Hematopoietic multipotent progenitor cell treated with erythropoietin and hydrocortisone succinate and interleukin-3 and kit ligand, for 4 days (in vitro differentiated cells): Measurements from ENCODE around the gene BIVM.

Experiments
- DNase-seq: peaks from one replicate; pipeline ENCODE4 v3.0.0-alpha.2; 2015

BIVM gene

DNA sequence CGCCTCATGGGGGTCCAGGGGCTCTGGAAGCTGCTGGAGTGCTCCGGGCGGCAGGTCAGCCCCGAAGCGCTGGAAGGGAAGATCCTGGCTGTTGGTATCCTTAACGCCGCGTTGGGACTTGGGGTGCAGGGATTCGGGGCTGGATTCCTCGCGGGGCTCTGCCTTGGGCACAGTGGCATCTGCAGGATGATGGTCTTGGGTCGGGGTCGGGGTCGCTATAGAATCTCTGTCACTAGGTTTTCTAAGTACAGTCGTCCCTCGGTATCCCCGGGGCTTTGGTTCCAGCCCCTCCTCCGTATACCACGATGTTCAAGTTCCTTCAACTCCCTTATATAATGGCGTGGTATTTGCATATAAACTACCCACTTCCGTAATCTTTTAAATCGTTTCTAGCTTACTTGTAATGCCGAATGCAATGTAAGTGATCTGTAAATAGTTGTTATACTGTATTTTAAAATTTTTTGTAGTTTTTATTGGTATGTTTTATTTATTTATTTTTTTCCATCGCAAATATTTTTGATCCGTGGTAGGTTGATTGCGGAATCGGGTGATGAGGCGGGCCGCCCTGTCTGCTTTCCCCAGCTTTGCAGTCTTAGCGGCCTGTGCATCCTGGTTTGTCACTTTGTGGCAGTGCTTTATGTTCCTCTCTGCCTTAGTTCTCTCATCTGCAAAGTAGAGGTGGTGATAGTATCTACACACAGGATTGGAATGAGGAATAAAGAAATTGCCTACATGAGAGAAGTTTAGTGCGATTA is 47.5 kb downstream of the BIVM start:
- peak; percentile 82 for DNase-seq

DNA sequence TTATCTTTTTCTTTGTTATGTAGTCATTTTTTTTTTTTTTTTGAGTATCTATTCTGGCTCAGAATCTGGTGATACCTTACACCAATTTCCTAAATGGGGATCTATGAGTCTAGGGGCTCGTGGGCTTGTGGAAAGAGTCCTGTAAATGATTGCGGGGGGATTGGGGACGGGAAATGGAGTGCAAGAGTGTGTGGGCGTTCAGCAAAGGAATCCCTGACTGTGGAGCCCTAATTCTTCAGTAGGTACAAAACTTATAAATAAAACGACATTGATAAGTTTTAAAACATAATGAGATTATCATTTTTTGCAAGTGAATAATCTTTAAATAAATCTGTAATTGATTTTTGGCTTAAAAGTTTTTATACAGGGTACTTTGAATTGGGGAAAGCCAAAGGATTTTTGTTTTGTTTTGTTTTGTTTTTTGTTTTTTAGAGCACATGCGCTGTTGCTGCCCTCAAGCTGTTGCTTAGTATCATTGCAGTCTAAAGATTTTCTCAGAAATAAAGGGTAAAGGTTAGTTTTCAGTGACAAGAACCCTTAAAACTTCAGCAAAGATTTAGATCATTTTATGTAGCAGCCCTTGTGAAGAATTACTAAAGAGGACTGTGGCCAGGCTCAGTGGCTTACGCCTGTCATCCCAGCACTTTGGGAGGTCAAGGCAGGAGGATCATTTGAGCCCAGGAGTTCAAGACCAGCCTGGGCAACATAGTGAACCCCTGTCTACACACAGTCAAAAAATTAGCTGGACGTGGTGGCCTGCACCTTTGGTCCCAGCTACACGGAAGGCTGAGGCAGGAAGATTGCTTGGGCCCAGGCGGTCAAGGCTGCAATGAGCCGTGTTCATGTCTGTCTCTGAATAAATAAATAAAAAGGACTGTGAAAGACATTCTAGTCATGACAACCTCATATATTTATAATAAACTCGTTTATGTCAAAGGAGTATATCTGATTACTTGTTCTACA is 48.6 kb downstream of the BIVM start:
- DNase-seq, result peak; percentile 78

DNA sequence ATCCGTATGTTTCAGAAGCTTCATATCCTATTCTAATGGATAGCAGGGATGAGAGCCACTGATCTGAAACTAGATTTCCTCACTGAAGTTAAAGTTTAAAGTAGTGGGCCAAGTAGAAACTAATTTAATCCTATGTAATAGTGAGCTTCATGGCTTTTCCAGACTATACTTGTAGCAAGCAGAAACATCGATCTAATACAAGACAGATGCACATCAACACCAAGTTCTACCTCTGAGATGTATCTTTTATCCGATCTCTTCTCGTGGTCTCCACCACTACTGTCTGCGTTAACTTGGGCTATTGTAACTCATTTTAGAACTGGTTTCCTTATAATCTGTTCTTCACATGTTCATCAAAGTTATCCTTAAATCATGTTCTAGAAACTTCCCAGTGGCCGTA is 50.0 kb downstream of the BIVM start:
- DNase-seq, result peak; percentile 18

DNA sequence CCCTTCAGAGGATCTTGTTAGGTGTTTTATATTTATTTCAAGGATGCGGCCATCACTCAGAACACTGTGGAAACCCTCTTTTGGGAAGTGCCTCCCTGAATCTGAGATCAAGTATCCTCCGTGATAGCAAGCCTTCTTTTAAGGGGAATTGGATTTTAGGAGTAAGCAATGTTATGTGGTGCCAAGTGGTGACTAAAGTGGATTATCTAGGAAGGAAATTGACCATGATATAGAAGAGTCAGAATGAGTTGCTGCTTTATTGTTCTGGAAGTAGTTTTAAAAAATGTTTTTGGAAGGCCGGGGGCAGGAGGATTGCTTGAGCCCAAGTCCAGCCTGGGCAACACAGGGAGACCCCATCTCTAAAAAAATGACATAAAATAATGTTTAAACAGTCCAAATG is 53.6 kb downstream of the BIVM start:
- DNase-seq, result no peak

DNA sequence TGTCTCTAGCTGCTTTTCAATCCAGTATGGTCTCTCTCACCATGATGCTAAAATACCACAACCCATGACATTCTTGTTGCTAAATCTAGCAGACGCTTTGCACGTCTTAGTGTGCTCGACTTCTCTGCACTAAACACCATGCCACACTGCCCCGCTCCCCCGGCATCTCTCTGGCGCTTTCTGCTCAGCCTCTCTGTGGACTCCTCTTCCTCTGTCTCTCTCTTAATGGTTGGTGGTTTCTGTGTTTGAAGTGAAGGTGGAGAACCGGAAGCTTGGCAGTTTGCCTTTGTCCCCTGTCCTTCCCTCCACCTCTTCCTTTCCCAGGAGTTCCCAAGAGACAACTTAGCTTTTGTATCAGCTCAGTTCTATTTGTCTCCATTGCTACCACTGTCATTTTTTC is 55.8 kb downstream of the BIVM start:
- DNase-seq, result peak; percentile 32

DNA sequence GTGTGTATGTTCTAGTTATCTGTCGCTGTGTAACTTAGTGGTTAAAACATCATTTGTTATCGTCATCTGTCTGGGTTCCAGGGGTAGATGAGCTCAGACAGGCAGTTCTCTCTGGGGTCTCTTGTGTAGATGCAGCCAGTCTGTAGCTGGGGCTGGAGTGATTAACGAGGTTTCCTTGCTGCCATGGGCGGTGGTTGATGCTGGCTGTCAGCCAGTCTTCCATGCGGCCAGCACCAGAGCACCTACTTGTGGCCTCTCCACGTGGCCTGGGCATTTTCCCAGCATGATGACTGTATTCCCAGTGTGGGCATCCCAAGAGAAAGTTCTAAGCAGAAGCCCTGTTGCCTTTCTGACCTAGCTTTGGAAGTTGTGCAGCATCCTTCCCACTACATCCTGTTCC is 57.6 kb downstream of the BIVM start:
- DNase-seq, result peak; percentile 54

DNA sequence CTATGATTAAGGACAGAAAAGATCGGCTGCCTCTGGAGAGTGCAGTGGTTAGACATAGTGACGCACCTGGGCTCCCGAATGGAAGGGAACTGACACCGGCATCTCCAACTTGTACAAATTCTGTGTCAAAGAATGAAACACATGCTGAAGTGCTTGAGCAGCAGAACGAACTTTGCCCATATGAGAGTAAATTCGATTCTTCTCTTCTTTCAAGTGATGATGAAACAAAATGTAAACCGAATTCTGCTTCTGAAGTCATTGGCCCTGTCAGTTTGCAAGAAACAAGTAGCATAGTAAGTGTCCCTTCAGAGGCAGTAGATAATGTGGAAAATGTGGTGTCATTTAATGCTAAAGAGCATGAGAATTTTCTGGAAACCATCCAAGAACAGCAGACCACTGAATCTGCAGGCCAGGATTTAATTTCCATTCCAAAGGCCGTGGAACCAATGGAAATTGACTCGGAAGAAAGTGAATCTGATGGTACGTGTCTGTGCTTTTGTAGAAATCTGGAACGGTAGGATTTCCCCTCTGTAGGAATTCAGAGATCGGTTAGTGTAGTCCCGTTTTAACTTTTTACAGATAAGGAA is 63.8 kb downstream of the BIVM start:
- DNase-seq, result no peak

DNA sequence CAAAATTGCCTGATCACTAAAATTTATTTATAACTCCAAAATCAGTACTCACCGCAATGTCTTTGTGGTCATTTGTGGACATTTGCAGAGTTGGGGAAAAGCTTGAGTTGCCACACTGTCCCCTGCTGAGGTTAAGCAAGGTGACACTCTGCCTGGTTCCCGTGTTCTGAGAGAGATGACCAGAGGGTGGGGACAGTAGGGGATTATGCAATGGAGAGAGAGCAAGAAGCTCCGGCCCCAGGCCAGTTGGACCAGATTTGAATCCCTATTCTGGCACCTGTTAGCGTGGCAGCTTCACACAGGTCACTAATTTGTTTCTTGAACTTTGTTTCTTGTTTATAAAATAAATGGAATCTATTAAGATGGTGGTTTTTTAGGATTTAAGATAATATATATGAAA is 64.7 kb downstream of the BIVM start:
- DNase-seq, result no peak

DNA sequence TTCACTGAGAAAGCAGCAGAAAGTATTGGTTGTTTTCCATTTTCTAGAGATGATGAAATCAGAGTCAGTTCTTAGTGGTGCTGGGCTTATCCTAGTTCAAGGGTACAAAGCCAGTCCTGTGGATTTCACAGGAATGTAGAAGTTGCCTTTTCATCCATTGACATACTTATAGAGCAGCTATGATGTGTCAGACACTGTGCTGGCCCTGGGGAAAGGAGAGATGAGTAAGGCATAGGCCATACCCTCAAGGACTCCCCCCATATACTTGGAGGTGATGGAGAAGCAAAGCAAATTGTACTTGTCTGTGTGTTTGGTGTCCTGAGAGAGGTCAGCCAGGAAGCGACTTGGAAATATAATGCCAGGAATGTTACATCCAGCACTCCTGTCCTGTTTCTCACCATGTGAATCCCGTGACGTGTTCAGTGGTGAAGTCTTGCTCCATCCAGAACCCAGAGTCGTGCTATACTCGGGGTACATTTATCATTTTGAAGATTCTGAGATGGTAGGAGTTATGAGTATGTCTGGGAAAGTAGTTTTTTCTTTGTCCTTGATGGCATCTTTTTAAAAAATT is 69.5 kb downstream of the BIVM start:
- DNase-seq, result no peak

DNA sequence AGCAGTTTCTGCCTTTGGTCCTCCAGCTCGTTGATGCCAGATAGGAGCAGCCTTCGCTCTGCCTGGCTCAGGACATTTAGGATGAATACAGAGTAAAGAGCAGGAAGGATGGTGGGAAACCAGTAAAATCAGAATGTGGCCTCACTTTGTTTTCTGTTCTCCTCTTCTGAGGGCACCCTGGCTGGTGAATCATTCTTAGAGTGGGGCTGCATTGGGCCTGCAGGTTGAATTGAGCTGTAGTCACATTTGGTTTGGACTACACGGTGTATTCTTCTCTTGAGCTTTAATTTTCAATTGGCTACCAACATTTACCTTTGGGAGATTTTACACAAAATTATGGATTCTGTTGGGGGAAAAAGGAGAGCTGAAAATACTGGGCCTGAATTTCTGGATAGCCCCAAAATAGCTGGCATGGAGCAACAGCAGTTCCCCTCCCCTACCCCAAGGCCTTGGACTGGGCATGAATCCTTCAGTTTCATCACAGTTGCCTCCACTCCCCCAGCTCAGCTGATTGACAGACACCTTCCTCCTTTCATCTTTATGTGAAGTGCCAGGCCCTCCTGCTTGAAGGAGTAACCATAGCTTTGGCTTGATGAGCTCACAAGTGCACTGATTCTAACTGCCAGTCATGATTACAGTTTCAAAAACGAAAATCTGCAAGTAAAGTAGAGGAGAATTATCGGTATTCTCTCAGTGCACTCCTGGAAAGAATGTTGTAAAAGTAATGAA is 71.2 kb downstream of the BIVM start:
- peak; percentile 13 for DNase-seq

DNA sequence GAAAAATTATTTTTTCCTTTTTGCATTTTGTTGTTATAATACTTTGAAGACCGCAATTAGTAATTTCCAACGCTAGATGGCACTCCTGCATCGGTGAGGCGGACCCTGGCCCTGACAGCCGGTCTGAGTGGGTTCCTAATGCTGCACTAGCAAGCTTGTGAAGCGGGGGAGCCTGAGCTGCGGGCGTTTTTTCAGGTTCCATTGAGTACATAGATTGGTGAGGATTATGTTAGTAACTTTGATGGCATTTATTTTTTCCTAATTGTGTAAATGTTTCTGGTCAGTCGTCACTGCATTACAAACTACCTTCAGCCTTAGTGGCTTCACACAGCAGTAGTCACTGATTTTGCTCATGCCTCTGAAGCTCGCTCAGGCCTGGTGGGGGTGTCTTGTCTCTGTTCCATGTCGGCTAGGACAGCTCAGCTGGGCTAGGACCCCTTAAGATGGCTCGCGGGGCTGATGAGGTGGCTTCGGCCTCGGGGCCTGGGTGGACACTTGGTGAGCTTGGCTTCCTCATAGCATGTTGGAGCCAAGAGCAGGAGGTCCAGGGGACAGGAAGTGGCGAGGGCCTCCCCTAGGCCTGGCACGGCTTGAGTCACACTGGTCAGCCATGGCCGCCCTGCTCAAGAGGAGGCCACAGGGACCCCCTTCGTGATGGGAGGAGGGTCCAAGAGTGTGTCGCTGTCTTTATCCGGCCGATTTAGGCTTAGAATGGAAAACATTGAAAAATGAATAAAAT is 71.9 kb downstream of the BIVM start:
- peak; percentile 81 for DNase-seq

DNA sequence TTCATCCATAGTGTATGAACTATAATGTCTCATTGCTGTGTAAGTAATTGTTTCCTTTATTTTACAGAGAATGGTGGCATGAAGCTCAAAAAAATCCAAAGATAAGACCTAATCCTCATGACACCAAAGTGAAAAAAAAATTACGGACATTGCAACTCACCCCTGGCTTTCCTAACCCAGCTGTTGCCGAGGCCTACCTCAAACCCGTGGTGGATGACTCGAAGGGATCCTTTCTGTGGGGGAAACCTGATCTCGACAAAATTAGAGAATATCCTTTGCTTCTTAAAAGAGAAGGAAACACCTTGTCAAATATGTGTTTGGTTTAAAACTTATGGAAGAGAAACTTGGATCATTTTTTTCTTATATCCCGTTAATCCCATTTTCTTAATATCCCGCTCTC is 73.2 kb downstream of the BIVM start:
- no peak for DNase-seq

DNA sequence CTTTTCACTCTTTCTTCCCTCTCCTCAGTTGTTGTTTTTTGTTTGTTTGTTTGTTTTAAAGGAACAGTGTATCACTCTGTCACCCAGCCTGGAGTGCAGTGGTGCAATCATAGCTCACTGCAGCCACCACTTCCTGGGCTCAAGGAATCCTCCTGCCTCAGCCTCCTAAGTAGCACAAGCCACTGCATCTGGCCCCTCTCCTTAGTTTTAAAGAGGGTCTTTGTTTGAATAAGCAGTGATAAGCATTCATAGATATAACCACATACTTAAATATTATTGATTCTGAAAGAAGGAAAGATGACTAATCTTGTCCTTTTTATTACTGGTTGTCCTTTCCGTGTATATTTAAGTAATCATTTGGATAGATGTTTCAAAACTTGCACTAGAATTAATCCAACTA is 73.6 kb downstream of the BIVM start:
- DNase-seq, result no peak

DNA sequence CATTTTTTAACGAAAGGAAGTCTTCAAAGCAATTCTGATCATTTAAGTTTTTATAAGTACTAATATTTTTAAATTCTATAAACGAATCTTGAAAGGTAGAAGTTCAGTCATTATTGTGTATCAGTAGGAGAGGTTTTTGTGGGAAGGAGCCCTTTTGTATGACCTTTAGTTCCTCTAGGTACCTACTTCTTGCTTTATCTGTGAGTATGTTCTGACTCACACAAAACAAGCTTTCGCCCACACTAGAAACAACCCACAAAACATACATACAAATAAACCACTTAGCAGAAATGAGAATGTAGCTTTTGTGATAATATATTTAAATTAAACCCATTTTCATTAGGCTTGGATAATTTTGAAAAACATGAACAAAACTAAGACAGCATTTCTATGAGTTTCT is 74.7 kb downstream of the BIVM start:
- no peak for DNase-seq

DNA sequence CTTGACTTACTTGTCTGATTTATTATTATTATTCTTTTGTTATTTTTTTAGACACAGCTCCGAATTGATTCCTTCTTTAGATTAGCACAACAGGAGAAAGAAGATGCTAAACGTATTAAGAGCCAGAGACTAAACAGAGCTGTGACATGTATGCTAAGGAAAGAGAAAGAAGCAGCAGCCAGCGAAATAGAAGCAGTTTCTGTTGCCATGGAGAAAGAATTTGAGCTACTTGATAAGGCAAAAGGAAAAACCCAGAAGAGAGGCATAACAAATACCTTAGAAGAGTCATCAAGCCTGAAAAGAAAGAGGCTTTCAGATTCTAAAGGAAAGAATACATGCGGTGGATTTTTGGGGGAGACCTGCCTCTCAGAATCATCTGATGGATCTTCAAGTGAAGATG is 76.3 kb downstream of the BIVM start:
- no peak for DNase-seq

DNA sequence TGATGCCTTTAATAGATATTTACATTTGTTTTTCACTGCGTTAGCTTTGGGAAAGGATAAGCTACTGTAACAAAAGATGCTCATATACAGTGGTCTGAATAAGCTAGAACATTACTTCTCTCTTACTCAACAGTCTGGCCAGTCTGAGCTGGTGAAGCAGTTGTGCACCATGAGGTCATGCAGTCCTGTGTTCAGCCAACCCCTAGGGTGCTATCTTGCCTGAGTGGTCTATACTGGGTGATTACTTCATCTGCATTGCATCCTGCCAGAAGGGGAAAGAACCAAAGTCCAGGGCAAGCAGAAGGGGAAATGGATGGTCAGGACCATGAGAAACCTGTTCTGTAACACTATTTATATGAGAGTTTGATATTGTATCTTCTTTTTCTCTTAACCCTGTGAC is 78.4 kb downstream of the BIVM start:
- peak; percentile 21 for DNase-seq

DNA sequence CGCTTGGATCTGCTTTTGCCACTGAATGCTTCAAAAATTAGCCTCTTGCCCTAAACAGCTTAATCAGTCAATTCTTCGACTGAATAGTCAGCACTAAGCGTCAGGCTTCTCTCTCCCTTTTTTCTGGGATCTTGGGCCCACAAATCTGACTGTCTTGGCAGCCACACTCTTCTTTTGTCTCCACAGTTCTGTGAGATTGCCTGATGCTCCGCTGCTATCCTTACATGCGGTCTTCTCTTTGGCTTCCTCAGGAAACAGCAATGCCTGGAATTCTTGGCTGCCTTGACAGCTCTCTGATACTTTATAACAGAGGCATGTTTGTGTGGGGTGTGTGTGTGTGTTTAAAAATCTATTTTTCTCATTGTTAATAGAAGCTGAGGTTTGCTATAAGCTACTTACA is 79.6 kb downstream of the BIVM start:
- DNase-seq, result no peak

DNA sequence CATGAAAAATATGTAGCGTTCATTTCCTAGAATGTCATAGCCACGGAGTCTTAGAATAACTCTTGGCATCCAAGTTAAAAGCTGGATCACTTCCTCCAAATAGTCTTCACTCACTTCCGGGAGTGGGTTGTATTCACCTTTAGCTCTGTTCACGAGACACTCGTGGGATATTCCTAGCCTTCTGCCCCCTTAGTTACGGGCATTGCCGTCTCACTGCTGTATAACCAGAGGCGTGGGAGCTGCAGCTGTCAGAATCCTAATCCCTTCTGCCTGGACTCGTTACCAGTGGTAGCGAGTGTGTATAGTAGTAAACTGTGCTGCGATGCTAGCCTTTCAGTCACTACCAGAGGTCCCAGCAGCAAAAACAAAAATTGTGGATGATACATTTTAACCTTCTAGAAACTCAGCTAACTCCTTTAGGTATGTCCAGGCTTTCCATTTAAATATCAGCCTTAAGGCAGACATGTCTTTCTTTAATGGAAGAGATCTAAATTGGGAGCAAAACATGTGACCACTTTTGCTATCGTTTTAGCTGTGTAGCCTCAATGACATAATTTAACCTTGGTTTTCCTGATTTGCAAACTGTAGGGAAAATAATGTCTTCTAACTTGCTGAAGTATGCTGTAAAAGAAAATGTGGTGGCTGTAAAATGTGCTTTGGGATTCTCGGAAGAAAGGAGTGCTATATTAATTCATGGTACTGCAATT is 81.0 kb downstream of the BIVM start:
- no peak for DNase-seq

DNA sequence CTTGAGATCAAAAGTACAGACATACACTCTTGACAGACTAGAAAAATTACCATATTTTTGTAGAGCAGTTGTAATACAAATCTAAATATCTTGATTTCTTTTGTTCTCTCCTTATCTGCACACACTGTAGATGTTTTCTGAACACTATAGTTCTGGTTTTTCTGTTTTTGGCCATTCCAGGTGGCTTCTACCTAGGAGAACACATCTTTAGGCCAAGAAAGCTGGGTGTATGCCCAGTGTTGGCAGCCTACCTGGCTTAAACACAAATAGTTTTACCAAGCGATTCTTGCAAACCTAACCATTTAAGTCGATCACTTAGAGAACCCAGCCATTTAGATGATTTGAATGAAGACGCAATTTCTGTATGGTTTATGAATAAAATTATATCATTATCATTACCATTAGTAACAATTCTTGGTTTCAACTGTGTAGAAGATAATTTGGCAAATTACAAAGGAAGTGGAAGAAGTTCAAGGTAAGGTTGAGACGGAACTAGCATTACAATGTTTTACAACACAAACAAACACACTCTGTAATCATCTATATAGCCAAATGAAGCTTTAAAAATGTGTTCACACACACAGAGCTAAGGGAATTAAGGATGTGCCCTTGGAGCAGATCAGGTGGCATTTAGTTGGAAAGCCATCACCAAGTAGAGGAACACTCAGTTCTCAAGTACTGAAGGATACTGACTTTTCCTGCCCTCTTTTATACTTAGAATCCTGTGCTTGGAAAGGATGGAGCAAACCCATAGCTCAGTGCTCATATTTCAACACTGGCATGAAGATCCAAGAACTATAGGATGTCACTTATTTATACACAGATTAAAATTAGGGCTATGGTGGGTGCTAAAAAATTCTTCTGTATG is 83.1 kb downstream of the BIVM start:
- no peak for DNase-seq
